HG03442 (cell line): ENCODE data around the gene SRPRA.

ENCODE experiments used
- ATAC-seq: cut with Tn5 transposase; IDR thresholded peaks from one replicate; pipeline ENCODE4 v1.9.1; 2021; ENCODE audit warnings: mild to moderate bottlenecking, moderate library complexity; ENCODE audit not compliant: unreplicated experiment

SRPRA gene

DNA sequence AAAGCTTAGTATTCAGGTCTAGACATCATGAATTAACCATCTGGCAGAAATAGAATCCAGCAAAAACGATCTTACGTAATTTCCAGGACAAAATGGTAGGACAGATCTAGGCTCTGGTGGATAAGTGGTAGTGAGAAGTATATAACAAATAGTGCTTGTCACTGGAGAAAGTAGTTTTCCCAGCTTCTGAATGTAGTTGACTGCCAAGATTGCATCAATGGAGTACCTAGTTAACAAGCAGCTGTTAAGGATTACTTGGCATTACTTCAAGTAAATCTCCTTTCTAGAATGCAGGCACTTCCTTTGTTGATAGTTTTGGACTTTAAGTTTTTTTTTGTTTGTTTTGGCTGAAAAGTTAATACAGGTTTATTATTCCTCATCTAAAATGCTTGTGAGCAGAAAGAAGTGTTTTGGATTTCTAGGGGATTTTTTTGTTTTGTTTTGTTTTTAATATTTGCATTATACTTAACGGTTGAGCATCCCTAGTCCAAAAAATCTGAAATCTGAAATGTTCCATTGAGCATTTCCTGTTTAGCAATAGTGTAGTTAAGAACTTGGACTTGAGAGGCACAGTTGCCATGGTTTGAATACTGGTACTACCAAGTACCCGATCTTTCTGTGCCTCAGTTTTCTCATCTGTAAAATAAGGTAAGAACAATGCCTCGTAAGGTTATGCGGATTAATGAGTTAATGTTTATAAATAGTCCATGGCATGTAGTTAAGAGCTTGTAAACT, 36.8 kb downstream of the SRPRA start:
- ATAC-seq = no peak

DNA sequence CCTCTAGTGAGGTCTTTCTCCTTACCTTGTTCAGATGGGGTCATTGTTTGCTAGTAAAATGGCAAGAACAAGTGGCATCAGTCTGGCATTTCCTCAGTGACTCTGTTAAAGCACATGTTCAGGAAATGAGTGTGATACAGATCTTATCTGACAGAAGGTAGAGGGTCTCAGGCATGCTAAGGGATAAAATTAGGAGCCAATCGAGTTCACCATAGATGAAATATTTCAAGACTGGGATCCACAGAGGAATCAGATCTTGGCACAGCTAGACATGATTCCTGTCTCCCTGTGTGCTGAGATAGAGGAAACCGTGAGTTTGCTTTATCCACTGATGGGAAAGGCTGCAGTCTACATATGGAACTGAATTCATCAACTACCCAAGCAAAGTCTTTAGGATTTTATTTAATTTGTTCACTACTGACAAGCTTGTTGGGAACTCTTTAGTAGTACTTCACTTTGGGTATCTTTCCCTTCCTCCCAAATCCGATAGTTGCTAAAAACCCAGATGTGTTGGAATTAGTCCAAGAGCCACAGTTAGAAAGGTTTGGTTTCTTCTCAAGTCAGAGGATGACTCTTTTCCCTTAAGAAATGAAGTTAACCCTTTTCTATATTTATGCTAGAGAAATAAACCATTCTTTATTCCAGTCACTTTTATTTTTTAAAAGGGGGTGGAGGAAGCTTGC, 38.7 kb downstream of the SRPRA start:
- ATAC-seq = no peak

DNA sequence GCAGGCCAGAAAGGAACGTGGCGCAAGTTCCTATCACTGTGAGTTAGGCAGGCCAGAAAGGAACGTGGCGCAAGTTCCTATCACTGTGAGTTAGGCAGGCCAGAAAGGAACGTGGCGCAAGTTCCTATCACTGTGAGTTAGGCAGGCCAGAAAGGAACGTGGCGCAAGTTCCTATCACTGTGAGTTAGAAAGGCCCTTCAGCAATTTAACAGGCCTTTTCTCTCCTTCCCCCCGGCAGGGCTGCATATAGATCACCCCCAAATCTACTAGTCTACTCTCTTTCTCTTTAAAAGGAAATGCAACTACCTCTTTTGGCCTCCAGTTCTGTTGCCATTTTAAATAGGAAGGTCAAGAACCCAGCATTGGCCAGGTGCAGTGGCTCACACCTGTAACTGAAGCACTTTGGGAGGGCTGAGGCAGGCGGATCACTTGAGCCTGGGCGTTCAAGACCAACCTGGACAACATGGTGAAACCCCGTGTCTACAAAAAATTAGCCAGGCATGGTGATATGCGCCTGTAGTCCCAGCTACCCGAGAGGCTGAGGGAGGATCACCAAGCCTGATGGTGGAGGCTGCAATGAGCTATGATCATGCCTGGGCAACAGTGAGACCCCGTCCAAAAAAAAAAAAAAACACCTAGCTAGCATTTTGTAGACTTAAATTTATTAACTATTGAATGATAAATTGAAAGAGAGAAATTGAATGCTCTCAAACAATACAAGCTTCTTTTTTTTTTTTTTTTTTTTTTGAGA, 42.2 kb downstream of the SRPRA start:
- no peak for ATAC-seq

DNA sequence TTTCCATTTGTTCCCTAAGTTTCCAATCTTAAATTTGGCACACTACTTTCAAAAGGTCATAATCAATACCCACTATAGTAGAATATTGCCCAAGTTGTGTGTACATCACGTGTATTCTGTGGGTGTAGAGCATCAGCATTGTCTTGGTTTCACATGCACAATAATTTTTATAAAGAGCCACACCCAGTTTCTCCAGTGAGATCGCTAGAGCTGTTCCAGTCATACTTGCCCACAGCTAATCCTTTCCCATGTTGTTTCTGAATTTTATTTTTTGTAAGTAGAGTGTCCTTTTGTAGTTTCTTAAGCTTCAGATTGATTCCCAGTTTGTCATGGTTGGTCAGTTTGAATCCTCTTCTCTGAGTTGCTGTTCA, 43.4 kb downstream of the SRPRA start:
- no peak for ATAC-seq

DNA sequence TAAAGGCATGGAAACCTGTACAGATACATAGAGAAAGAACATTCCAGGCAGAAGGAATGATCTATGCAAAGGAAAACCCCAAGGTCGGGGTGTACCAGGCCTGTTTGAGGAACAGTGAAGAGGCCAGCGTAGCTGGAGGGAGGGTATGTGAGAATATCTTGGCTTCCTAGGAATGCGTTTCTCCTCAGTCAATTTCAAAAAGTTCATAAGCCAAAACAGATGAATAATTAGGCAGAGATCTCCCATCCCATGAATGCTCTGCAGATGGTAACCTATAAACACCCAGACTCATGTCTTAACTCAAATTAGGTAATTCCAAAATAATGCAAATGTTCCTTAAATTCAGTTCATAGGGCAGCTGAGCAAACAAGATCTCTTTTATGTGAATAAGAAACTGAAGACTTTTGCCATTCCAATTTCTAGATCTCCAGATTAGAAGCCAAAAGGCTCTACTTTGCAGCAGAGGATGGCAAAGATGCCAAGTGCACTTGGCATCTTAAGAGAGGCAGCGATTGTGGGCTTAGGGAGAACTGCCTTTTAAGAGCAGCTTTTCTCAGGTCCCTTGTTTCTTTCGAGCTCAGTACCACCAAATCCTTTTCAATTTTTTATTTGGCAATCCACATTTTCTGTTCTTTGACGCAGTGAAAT, 43.9 kb downstream of the SRPRA start:
- no peak for ATAC-seq

DNA sequence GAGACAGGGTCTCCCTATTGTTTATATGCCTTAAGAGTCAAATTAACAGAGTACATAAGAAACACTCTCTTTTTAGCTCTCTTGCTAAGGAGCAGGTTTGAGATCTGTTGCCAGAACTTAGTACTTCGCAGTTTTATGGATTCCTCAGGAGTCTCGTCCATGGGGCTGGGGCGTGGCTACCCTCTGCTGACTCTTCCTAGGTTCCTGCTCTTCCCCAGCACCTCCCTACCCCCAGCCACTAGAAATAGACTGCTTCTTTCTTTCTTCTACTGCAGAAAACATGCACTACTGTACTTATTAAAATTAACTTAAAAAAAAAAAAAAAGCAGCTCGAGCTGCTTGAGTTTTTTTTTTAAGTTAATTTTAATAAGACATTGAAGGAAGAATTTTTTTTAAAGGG, 49.1 kb downstream of the SRPRA start:
- no peak for ATAC-seq

DNA sequence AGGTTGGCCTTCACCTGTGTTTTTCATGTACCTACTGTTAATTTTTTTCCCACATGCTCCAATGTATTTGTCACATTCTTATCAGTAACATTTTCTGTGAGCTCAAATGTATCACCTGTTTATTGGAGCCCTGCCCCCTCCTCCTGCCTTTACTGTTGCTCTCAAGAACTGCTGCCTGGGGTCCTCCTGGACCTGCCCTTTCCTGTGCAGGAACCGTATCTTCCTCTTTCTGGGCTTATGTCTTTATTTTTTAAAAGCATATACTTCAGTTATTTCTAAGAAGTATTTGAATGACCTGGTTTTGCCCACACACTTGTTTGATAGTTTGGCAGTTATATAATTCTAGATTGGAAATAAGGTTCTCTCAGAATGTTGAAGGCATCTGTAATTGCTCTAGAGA, 51.2 kb downstream of the SRPRA start:
- ATAC-seq = no peak

DNA sequence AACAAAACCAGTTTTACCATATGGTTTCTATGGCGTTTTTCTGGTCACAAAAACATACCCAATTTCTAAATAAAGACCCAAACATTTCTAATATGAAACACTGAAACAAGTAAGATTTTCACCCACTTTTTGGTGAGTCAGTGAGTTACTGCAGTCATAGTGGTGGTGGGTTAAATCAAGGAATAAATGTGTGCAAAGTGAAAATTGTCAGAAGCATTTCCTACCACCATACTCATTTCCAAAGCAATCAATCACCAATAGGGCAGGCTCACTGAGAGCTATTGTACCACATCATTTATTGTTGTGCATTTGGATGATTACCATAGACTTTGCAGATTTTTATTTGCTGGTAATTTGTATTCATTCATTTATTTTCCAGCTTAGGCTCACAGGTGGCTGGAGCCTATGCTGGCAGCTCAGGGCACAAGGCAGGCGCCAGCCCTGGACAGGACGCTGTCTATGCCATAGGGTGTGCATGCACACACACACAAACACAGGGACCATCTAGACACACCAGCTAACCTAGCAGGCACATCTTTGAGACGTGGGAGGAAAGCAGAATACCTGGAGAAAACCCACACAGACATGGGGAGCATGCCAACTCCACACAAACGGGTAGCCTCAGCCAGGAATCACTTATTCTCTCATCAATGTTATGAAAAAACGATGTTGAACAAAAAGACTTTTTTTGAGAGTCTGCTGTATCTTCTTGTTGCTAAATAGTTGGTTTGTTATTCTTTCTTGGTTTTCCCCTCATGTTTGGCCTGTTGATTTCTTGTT, 52.0 kb downstream of the SRPRA start:
- ATAC-seq = no peak

DNA sequence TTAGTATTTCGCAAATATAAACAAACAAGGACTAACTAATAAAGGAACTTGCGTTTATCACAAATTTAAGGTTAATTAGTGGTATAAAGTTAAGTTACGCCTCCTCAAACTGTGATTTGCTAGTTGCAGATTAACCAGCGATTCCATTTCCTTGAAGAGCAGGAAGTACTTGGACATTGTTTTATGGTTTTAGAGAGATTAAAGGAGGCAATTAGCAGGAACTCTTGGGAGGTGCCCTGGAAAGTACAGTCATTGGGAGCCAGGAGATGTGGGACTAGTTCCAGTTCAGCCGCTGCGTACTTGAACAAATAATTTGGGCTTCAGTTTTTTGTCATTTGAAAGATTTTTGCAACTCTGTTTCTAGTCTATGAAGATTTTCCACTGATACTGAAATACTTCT, 53.9 kb downstream of the SRPRA start:
- ATAC-seq = no peak

DNA sequence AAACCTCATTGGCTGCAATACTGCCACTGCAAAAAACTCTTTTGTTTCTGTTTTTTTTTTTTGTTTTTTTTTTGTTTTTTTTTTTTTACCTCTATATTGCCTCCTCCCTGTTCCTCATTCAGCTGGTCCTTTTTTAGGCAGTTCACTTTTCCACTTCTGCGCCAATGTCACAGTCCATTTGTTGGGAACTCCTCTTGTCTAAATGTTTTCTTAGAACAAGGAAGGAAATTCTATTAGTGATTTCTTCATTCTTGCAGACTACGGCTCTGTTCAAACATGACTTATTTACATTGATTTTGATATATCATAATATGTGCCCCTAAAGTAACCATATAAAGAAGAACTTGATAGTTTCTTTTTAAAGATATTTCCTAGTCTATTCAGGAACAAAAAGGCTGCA, 54.3 kb downstream of the SRPRA start:
- ATAC-seq = no peak
